Activated CD4-positive, alpha-beta T cell treated with anti-CD3 and anti-CD28 coated beads, Interleukin-2, amount 50 U/mL, for 48 hours (primary cell): ENCODE data around the gene DGCR8.
A peak's percentile ranks its signal among the peaks of the same experiment; 100 is the strongest.

Experiments used
- DNase-seq, 2 experiments: peaks; one replicate each; pipeline ENCODE4 v3.0.0-alpha.2; 2020

DGCR8 gene

GRCh38 chr22:20068640-20069039, 11.4 kb upstream of the DGCR8 start:
- no peak for DNase-seq

GRCh38 chr22:20069331-20070042, 10.6 kb upstream of the DGCR8 start:
- no peak for DNase-seq

GRCh38 chr22:20071524-20071972, 8.5 kb upstream of the DGCR8 start:
- DNase-seq = no peak

- no peak for DNase-seq
Measured at GRCh38 chr22:20076627-20077172, 3.3 kb upstream of the DGCR8 start.

- peak; percentile 67 to 73 for DNase-seq
Measured at GRCh38 chr22:20080445-20080775, 369 bp downstream of the DGCR8 start.

- DNase-seq = peak; percentile 12 to 29
Measured at GRCh38 chr22:20080776-20081654, 974 bp downstream of the DGCR8 start.

- DNase-seq = no peak
Measured at GRCh38 chr22:20083157-20083890, 3.3 kb downstream of the DGCR8 start.

- DNase-seq = no peak
Measured at GRCh38 chr22:20083891-20084546, 4.0 kb downstream of the DGCR8 start.

- DNase-seq = peak; percentile 21 to 34
Measured at GRCh38 chr22:20084547-20085413, 4.7 kb downstream of the DGCR8 start.

GRCh38 chr22:20085651-20086050, 5.6 kb downstream of the DGCR8 start:
- DNase-seq = no peak

- DNase-seq = no peak
Measured at GRCh38 chr22:20086101-20086599, 6.1 kb downstream of the DGCR8 start.

- no peak for DNase-seq
Measured at GRCh38 chr22:20086763-20087162, 6.7 kb downstream of the DGCR8 start.

GRCh38 chr22:20087319-20088262, 7.5 kb downstream of the DGCR8 start:
- no peak for DNase-seq

GRCh38 chr22:20088263-20088648, 8.2 kb downstream of the DGCR8 start:
- DNase-seq = no peak

- no peak for DNase-seq
Measured at GRCh38 chr22:20089226-20089976, 9.4 kb downstream of the DGCR8 start.

- no peak for DNase-seq
Measured at GRCh38 chr22:20089977-20090729, 10.1 kb downstream of the DGCR8 start.

- no peak for DNase-seq
Measured at GRCh38 chr22:20090730-20091240, 10.7 kb downstream of the DGCR8 start.

GRCh38 chr22:20091690-20092476, 11.8 kb downstream of the DGCR8 start:
- no peak for DNase-seq
